NT2/D1 (cell line): ENCODE data around the gene IL3RA.

Experiments used
- SUZ12 ChIP-seq: IDR thresholded peaks from 2 replicates; pipeline ENCODE4 v1.6.1; 2011; ENCODE audit not compliant: insufficient read length, insufficient read depth; ENCODE audit errors: extremely low read depth
- YY1 ChIP-seq: IDR thresholded peaks from 2 replicates; pipeline ENCODE4 v1.6.1; 2011; ENCODE audit not compliant: insufficient read length, insufficient read depth
- ZNF274 ChIP-seq: IDR thresholded peaks from 2 replicates; pipeline ENCODE4 v1.6.1; 2011; ENCODE audit warnings: mild to moderate bottlenecking, low read depth, low read length

DNA sequence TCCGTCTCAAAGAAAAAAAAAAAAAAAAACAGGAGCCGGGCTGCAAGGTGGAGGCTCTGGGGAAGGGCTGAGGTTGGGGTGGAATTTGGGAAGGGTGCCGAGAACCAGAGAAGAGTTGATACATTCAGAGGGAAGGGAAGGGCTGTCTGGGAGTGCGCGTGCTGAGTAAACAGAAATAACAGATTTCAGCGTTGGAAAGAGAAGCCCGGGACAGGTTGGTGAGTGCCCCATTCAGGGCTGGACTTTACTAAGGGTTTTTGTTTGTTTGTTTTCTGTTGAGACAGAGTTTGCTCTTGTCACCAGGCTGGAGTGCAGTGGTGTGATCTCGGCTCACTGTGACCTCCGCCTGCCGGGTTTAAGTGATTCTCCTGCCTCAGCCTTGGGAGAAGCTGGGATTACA is 1.7 kb upstream of the IL3RA start:
- TF ChIP-seq ZNF274: no peak
- TF ChIP-seq YY1: no peak
- TF ChIP-seq SUZ12: no peak
